HG03520 (cell line): Measurements from ENCODE around the gene IFNA1.
A peak's percentile ranks its signal among the peaks of the same experiment; 100 is the strongest.
"Not testable (repeated sequence)": the region's sequence is repeated elsewhere in the genome, so short reads cannot be mapped to it uniquely, and the experiment has no call there.

Experiments used
- ATAC-seq: cut with Tn5 transposase; IDR thresholded peaks from one replicate; pipeline ENCODE4 v1.9.1; 2021; ENCODE audit warnings: mild to moderate bottlenecking, moderate library complexity; ENCODE audit not compliant: unreplicated experiment

IFNA1 gene

DNA sequence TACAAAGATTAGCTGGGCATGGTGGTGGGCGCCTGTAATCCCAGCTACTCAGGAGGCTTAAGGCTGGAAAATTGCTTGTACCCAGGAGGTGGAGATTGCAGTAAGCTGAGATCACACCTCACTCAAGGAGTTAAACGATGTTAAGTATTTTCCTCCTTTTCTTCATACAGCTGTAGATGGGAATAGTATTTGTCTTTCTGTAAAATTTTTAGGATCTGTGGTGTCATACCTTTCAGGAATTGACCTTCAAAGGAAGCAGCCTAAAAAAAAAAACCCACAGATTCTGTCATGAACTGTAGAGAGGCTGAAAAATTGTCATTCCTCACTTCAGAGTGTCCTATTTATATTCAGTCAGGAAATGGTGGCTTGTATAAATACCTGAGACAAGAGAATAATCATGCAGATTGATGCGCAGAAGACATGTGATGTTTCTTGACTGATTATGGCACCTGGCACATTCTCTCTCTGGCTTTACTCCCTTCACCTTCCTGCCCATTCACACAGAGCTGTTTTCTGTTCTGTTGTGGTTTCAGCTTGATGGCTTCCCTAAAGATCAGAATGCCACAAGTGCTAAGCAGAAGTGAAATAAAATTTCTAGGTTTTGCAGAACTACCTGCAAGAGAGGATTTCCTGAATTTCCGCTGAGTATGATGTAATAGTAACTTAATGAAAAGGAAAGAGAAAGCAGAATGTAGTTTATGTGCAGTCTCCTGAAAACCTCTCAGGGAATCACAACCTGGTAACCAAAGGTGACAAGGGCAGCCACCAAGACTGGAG lies 3.8 kb downstream of the IFNA1 start:
- ATAC-seq: peak; percentile 78

DNA sequence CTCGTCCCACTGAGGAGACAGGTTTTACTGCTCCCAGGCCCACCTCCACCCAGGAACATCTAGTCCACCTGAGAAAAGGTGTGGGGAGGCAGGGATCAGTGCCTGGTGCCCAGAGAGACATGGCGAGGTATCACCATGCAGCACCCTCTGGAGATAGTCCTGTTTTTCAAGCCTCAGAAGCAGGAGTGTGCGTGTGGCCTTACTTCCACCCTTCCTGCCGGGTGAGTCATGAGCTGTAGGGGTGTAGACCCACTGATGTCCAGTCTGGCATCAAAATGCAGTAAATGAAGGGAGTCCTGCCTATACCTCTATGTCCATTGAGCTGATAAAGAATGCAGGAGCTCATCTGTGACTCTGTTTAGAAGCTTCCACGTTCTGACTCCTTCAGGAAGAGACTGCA lies 9.1 kb downstream of the IFNA1 start:
- ATAC-seq: not testable (repeated sequence)

DNA sequence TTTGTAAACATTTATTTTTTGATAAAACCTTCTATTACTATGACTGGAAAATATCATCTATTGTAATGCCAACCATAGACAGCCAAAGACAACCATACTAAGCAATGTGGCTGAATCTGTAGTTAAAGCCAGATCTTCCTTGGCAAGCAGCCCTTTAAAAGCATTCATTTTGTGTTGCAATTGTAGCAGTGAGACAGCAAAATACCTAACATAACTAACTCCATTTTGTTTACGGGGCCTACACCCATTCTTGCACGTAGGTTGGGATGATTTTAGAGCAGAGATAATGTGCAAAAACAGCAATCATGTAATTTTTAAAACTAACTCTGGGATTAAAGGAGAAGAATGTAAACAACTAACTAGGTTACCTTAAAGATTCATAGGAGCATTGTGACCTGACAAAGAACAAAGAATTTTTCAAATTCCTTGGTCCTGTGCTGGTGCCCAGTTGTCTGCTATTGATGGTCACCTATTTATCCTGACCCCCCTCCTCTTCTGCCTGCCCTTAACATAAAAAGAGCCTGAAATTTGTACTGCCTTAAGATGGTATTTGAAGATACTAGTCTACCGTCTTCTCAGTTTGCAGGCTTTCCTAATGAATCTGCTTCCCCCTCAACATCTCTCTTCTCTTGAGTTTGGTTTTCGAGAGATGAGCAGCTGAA lies 10.6 kb downstream of the IFNA1 start:
- ATAC-seq: no peak

DNA sequence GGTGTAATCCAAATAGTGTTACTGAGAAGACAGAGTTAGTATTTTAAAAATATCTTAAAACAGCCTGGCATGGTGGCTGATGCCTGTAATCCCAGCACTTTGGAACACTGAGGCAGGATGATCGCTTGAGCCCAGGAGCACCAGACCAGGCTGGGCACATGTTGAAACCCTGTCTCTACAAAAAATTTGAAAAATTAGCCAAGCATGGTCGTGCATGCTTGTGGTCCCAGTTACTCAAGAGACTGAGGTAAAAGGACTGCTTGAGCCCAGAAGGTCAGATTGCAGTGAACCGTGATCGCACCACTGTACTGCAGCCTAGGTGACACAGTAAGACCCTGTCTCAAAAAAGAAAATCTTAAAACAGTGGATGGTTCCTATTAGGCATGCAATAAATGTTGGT lies 12.4 kb downstream of the IFNA1 start:
- ATAC-seq: no peak

DNA sequence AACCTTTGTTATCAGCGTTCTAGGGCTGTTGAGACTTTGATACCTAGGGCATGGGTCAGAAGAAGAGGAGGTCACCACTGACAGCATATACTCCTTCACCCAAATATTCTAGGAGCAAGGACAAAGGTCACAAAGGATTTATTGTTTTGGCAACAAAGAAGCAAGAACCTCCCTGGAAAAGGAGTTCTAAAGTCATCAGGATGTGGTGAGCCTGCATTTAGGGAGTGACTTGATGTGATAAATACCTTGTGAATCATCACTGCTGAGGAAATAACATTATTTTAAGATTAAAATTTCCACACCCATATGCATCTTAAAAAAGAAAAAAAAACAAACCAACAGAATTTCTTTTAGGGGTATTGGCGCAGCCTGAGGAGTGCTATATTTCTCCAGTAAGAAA lies 13.9 kb downstream of the IFNA1 start:
- no peak for ATAC-seq

DNA sequence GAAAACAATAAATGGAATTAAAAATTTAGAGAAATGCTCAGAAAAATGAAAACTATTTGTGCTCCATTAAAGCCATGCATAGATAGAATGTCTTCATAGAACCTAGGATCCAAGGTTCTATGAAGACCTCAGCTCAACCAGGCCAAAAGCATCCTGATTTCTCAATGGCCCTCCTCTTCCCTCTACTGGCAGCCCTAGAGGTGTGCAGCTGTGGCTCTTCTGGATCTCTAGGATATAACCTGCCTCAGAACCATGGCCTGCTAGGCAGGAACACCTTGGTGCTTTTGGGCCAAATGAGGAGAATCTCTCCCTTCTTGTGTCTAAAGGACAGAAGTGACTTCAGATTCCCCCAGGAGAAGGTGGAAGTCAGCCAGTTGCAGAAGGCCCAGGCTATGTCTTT lies 15.1 kb downstream of the IFNA1 start:
- ATAC-seq: peak; percentile 85

DNA sequence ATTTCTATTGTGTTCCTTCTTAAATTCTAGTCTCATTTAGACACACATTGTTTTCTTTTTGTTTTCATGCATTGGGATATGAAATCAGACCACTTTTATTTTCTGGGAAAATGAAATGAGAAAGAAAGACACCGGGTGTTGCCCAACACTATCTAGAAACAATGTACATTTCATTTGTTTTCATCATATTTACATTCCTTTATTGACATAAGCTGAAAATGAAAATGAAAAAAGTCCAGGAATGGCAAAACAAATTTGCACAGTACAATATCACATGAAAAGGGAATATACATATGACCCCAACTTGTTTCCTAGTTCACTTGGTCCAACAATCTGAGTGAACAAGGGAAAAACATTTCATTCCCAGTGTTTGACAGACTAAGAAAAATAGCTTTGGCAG lies 21.1 kb downstream of the IFNA1 start:
- no peak for ATAC-seq

DNA sequence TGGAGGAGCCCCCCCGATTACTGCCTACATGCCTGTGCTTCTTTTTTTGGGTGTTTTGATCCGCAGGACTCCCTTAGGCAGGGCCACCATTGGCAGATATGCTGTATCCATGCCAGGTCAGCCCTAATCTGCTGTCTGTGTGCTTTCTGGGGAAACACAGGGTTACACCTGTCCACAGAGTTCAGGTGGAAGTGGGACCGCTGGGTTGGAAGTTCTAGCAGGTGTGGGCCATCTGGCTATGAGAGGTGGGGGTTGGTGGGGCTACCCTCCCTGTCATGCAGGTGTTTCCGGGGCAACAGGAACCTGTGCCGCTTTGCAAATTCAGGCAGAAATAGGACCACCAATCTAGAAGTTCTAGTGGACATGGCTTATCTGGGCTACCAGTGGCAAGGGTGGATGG lies 24.9 kb downstream of the IFNA1 start:
- ATAC-seq: no peak

DNA sequence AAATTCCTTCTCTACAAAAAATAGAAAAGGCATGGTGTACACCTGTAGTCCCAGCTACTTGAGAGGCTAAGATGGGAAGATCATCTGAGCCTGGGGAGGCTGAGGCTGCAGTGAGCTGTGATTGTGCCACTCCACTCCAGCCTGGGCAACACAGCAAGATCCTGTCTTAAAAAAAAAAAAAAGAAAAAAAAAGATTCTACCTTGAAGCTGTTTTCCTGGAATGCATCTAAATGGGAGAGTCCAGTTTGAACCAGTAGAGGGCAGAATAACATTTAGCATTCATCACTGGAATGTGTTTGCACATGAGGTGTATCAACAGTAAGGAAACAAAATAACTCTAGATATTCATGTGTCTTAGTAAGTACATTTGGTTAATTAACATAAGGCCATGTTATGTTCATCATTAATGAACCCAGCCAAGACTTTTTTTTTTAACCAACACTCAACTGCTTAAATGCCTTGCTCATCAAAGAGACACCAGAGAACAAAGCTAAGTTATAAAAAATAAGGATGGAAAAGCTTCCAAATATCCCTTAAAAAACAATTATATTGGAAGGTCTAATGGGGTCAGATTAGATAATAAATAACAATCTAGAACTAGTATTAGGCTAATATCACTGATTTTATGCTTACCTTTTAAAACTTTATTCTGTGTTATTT lies 25.8 kb downstream of the IFNA1 start:
- ATAC-seq: no peak

DNA sequence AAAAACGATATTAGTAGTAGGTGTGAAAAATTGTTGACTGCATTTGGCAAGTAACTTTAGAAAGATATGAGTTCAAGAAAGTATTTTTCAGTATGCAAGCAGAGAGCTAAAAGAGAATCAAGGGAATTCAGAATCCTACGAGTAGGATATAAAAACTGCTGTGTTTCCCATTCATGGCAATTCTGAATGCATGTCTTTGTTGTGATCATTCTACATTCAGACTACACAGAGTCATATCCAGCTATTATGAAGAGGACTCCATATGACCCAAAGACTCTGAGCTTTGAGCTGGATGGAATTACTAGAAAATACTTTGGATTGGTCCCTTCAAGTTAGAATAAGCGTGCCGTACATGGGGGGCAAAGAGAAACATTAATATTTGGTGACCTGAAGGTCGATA lies 29.9 kb downstream of the IFNA1 start:
- ATAC-seq: no peak

DNA sequence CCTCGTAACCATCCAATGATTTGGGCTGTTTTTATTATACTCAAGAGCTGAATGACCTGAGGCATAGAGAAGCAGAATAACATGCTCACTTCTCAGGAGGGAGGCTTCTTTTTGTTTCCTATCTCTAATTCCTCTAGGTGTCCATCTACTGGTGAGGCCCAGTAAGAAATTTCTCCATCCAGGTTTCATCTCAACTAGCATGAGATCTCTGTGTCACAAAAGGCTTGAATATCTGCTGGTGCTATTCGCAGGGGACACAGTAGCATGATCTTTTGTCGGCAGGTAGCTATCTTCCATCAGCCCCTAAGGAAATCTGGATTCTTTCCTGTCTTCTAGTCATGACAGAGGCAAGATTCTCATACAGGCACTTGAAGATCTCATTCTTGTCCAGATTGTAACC lies 33.0 kb downstream of the IFNA1 start:
- no peak for ATAC-seq

DNA sequence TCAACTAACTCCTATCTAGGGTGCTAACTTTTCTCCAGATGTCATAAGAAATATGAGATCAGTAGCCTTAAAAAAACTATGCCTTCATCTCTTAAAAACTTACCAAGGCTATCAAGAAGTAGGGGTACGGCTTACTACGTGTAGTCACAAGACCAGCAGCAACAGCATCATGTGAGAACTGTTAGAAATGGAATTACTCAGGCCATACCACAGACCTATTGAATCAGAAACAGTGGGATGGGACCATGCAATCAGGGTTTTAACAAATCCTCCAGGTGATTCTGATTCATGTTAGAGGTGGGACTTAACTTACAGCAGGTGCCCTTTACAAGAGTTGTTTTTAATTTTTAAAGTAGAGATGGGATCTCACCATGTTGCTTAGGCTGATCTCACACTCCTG lies 37.2 kb downstream of the IFNA1 start:
- no peak for ATAC-seq

DNA sequence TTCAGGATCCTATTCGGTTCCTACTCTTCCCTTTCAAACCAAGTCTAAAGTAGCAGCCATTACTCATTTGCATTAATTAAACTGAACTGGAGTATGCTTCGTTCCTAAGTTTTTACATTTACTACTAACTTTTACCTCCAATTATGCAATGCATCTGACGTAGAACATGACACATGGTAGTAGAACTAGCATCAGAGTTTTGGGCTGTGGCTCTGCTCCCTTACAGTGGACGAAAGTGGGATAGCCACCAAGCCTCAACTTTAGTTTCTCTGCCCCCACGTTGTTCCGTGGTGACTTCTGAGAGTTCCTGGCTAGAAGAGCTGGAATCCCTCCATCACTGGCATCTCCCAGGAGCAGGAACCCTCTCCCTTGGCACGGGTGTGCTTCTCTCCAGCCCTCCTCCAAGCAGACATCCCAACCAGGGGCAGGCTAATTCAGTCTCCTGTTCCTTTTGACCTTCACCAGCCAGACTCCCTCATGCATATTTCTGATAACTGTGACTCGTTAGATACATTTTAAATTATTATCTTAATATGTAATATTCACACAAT lies 39.0 kb downstream of the IFNA1 start:
- no peak for ATAC-seq

DNA sequence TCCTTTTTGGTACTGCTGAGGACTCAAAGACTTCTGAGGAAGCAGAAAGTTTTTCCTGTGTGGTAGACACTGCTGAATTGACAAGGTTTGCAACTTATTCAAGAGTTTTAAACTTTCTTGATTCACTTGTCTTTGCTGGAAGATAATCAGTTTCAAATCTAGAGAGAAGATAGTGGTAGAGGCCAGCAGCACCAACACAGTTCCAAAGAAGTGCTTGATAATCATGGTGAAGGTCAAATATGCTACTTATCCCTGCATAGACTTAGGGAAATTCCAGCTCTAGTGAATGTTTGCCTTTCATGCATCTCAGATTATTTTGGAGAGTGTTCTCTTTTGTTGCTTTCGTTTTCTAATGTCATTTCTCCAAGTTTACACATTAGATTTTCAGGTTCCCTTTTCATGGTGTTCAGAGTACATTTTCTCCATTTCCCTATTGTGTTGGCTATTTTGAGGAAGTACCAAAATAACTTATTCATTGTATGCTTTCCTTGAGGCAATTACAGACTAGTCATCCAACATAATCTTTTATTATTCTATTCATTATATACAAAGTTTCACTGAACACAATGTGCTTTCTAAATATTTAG lies 41.3 kb downstream of the IFNA1 start:
- no peak for ATAC-seq

DNA sequence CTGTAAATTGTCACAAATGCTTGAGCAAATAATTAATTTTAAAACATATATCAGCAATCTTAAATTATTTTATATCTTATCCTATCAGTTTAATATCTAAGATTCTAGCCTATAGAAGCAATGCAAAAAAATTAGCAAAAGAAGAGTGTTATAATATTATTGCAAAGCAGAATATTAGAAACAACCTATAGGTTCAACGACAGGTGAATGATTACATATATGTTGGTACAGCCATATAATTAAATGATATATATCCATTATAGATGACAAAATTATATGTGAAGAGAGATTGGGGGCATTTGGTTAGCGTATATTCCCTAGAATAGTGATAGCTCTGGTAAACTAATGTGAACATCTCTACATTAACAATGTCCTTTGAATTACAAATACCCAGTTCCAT lies 42.0 kb downstream of the IFNA1 start, which contains the start of gene IFNE:
Gene IFNE, minus strand, starts transcription at position 101 of the 400 bp plus-strand sequence. CDS start 619 bp downstream, outside the sequence.
- no peak for ATAC-seq
